RWPE2 (cell line): Measurements from ENCODE around the gene PIK3R6.

ENCODE experiments used
- ATAC-seq: fragments of 200-7000 bp; cut with Tn5 transposase; 3 replicates; pipeline ENCODE4 v1.9.1; 2021; ENCODE audit warnings: low read depth
- DNase-seq: peaks from one replicate; pipeline ENCODE4 v3.0.0-alpha.2; 2020; ENCODE audit warnings: low spot score
- H3K27ac ChIP-seq: fragments of 450-650 bp; 2 replicates; pipeline ENCODE4 v1.5.1; 2017; ENCODE audit warnings: mild to moderate bottlenecking; ENCODE audit not compliant: poor library complexity, severe bottlenecking
- H3K27me3 ChIP-seq: fragments of 250-450 bp; sonication (Bioruptor Pico); 2 replicates; pipeline ENCODE4 v1.5.1; 2021; ENCODE audit warnings: mild to moderate bottlenecking, moderate library complexity; ENCODE audit not compliant: insufficient read depth, poor library complexity, severe bottlenecking
- H3K36me3 ChIP-seq: fragments of 250-450 bp; sonication (Bioruptor Pico); 2 replicates; pipeline ENCODE4 v1.5.1; 2020; ENCODE audit warnings: low read depth, mild to moderate bottlenecking, moderate library complexity
- H3K4me1 ChIP-seq: fragments of 250-450 bp; sonication (Bioruptor Pico); 2 replicates; pipeline ENCODE4 v1.5.1; 2021; ENCODE audit warnings: mild to moderate bottlenecking, moderate library complexity; ENCODE audit not compliant: insufficient read depth, poor library complexity, severe bottlenecking
- H3K4me3 ChIP-seq: fragments of 250-450 bp; sonication (Bioruptor Pico); 2 replicates; pipeline ENCODE4 v1.5.1; 2021; ENCODE audit warnings: mild to moderate bottlenecking, moderate library complexity; ENCODE audit not compliant: severe bottlenecking
- H3K9me3 ChIP-seq: fragments of 250-450 bp; sonication (Bioruptor Pico); 2 replicates; pipeline ENCODE4 v1.5.1; 2021; ENCODE audit warnings: mild to moderate bottlenecking, moderate library complexity; ENCODE audit not compliant: severe bottlenecking
- TF ChIP-seq, protein P1 (sequence below): fragments of 450-650 bp; IDR thresholded peaks from one replicate; pipeline ENCODE4 v1.5.1; 2017; ENCODE audit warnings: mild to moderate bottlenecking, moderate library complexity; ENCODE audit not compliant: poor library complexity, severe bottlenecking

The PIK3R6 gene

DNA sequence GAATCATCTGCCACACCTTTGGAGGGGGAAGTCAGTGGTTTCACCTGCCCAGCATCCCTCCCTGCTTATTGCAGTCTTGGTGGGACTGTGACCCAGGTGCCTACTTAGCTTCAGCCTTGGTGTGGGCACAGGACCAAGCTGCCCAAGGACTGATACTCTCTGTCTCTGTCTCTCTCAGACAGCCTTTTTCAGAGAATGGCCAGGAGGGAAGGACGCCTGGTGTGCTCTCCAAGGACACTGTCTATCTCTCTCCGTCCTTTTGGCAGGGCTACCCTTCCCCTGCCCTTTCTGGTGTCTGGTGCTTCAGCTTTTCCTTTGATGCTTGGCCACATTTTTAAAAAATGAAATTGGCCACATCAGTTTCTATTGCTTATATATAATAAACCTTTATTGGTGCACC, 19.6 kb downstream of the PIK3R6 start:
- Histone ChIP-seq H3K4me1 (no peaks in the 10 kb centered on the region), H3K27me3 (no peaks in the 10 kb centered on the region), H3K9me3 (no peaks in the 10 kb centered on the region), H3K27ac (no peak overlapping the region), H3K36me3 (no peaks in the 10 kb centered on the region), H3K4me3 (no peak overlapping the region)
- TF ChIP-seq, protein P1, sequence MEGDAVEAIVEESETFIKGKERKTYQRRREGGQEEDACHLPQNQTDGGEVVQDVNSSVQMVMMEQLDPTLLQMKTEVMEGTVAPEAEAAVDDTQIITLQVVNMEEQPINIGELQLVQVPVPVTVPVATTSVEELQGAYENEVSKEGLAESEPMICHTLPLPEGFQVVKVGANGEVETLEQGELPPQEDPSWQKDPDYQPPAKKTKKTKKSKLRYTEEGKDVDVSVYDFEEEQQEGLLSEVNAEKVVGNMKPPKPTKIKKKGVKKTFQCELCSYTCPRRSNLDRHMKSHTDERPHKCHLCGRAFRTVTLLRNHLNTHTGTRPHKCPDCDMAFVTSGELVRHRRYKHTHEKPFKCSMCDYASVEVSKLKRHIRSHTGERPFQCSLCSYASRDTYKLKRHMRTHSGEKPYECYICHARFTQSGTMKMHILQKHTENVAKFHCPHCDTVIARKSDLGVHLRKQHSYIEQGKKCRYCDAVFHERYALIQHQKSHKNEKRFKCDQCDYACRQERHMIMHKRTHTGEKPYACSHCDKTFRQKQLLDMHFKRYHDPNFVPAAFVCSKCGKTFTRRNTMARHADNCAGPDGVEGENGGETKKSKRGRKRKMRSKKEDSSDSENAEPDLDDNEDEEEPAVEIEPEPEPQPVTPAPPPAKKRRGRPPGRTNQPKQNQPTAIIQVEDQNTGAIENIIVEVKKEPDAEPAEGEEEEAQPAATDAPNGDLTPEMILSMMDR: no peak
- ATAC-seq (no peak), DNase-seq (no peak)

DNA sequence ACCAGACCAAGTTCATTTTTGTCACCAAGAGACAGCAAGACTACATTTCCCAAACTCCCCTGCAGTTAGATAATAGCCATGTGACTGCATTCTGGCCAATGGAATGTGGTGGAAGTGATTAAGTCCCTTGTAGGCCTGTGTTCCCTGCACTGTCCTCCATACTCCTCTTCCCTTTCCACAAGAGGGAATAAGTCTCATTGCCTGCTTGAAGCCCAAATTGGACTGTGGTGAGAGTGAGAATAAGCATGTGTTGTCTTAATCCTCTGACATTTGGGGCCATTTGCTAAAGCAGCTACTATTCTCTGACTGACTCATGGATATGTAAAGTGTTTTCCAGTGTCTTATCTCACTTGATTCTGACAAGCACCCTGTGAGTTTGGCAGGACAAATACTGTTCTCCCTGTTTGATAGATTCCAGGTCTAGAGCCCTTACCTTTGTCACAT, 20.7 kb downstream of the PIK3R6 start:
- no peak overlapping the region for H3K4me3 ChIP-seq
- DNase-seq (no peak), ATAC-seq (peak; percentile 75)
- H3K4me1 ChIP-seq: no peaks in the 10 kb centered on the region
- no peak overlapping the region for H3K27ac ChIP-seq
- H3K9me3 ChIP-seq: no peaks in the 10 kb centered on the region
- no peaks in the 10 kb centered on the region for H3K27me3 ChIP-seq
- TF ChIP-seq, protein P1: no peak
- no peaks in the 10 kb centered on the region for H3K36me3 ChIP-seq

DNA sequence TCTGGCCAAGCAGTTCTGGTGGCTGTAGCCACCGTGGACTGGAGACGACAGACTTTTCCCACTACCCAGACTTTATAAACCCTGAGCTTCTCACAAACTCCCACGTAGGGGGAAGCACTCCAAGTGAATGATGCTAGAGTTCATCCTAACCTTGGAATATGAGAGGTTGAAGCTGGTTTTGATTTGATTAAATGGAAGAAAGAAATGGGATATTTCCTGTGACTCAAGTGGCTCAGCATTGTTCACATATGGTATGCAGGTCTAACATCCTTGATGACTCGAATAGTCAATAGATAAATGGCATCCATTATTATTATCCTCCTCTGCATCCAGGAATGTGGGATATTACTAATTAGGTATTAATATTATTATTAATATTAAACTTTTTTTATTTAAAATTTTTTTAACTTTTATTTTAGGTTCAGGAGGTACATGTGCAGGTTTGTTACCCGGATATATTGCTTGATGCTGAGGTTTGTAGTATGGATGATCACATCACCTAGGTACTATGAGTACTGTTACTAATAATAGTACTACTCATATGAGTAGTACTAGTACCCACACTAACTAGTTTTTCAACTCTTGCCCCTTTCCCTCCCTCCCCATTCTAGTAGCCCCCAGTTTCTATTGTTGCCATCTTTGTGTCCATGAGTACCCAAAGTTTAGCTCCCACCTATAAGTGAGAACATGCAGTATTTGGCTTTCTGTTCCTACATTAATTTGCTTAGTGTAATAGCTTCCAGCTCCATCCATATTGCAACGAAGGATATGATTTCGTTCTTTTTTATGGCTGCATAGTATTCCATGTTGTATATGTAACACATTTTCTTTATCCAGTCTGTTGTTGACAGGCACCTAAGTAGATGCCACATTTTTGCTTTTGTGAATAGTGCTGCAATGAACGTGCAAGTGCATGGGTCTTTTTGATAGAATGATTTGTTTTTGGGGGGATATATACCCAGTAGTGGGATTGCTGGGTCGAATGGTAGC, 22.9 kb downstream of the PIK3R6 start:
- no peak overlapping the region for H3K27ac ChIP-seq
- no peak overlapping the region for H3K4me3 ChIP-seq
- ATAC-seq (peak; percentile 73), DNase-seq (no peak)
- TF ChIP-seq, protein P1: no peak
- H3K9me3 ChIP-seq: no peaks in the 10 kb centered on the region
- no peaks in the 10 kb centered on the region for H3K36me3 ChIP-seq
- no peaks in the 10 kb centered on the region for H3K4me1 ChIP-seq
- no peaks in the 10 kb centered on the region for H3K27me3 ChIP-seq

DNA sequence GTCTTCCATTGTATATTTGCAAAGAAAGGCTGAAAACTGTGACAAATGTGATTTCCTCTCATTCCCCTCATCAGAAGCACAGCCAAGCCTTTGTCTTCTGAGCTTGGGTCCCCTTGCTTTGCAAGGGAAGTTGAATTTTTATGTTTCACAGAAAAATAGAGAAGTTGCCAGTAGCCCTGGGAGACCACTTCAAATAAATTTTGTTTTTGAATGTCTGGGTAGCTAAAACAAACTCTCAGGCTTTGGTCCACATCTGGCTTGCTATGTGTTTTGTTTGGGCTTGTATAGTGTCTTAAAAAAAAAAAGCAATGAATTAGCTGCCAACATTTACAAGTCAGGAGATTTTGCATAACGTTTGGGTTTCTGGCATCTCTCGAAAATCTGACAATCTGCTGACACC, 24.1 kb downstream of the PIK3R6 start:
- Histone ChIP-seq H3K27me3 (no peaks in the 10 kb centered on the region), H3K4me3 (no peak overlapping the region), H3K9me3 (no peaks in the 10 kb centered on the region), H3K36me3 (no peaks in the 10 kb centered on the region), H3K27ac (no peak overlapping the region), H3K4me1 (no peaks in the 10 kb centered on the region)
- ATAC-seq (no peak), DNase-seq (no peak)
- TF ChIP-seq, protein P1: no peak

DNA sequence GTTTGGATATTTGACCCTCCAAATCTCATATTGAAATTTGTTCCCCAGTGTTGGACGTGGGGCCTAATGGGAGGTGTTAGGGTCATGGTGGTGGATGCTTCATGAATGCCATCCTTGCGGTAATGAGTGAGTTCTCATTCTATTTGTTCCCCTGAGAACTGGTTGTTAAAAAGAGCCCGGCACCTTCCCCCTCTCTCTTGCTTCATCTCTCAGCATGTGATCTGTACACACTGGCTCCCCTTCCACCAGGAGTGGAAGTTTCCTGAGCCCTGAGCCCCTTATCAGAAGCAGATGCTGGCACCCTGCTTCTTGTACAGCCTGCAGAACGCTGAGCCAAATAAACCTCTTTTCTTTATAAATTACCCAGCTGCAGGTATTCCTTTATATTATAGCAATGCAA, 25.6 kb downstream of the PIK3R6 start:
- no peaks in the 10 kb centered on the region for H3K9me3 ChIP-seq
- H3K4me3 ChIP-seq: no peak overlapping the region
- DNase-seq (no peak), ATAC-seq (no peak)
- TF ChIP-seq, protein P1: no peak
- H3K4me1 ChIP-seq: no peaks in the 10 kb centered on the region
- no peaks in the 10 kb centered on the region for H3K27me3 ChIP-seq
- H3K27ac ChIP-seq: no peak overlapping the region
- no peaks in the 10 kb centered on the region for H3K36me3 ChIP-seq
